GM13977 (cell line): ENCODE results near the gene MACROD2.

Source experiments
- DNase-seq: peaks from one replicate; pipeline ENCODE4 v3.0.0; 2012; ENCODE audit warnings: low spot score
- CTCF ChIP-seq: IDR thresholded peaks from 2 replicates; pipeline ENCODE4 v1.5.1; 2012; ENCODE audit warnings: mild to moderate bottlenecking, control low read depth; ENCODE audit not compliant: insufficient read depth; ENCODE audit errors: extremely low read depth, missing control alignments
- in situ Hi-C: fragments of 300-500 bp; cut with MboI; formaldehyde crosslinking; loops from one replicate; pipeline ENCODE4 v1.12.0; 2022; ENCODE audit warnings: low sequenced_read_pairs, low pct_unique_long_range_greater_than_20kb, mixed read lengths, inconsistent platforms; ENCODE audit not compliant: unreplicated experiment

MACROD2 gene

DNA sequence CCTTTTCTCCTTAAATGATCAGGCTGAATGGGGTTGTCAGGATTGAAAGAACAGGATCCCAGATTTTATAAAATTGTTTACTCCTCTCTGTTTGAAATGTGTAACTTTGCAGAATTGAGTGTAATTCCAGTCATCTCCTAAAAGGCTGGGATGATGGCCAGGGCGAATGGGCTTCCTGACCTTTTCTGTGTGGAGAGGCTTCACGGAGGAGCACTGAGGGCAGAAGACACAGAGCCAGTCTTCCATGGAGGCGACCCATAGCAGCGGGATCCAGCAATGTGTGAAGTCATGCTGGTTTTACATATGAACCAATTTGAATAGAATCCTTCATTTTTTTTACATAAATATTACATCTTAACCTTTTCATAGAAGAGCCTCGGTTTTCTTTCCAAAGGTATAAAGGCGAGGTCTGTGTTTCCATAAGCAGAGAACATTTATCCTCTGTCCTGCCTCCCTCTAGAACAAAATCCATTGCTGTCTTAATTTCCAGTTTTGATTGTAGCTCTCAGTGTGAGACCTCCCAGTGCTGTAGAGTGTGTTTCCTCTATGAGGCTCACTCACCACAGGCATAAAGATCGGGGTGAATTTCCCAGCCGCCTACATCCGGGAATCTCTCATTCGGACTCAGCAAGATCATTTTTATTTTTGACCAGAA lies 711.8 kb downstream of the MACROD2 start:
- TF ChIP-seq CTCF = no peak

GRCh38 chr20:14707865-14708596 lies 712.7 kb downstream of the MACROD2 start:
- TF ChIP-seq CTCF = no peak
- in situ Hi-C loops = no loop called here
- DNase-seq = no peak

More for the DNA sequence above, 711.8 kb downstream of the MACROD2 start:
- DNase-seq = no peak
- in situ Hi-C loops = no loop called here

GRCh38 chr20:14709439-14709838 lies 714.1 kb downstream of the MACROD2 start:
- no peak for TF ChIP-seq CTCF
- no peak for DNase-seq
- in situ Hi-C loops = no loop called here

GRCh38 chr20:14710951-14711350 lies 715.6 kb downstream of the MACROD2 start:
- no peak for DNase-seq
- TF ChIP-seq CTCF = no peak
- in situ Hi-C loops = no loop called here

- in situ Hi-C loops = no loop called here
- no peak for TF ChIP-seq CTCF
- no peak for DNase-seq
These were observed 716.3 kb downstream of the MACROD2 start for GRCh38 chr20:14711652-14712051.

GRCh38 chr20:14712302-14712739 lies 717.0 kb downstream of the MACROD2 start:
- no peak for TF ChIP-seq CTCF
- in situ Hi-C loops = no loop called here
- no peak for DNase-seq
